Aortic smooth muscle cell (primary cell): ENCODE data around the gene KRTAP27-1. TPM values are rescaled to one million over a fixed set of nuclear protein-coding genes. Genes with fewer than 3 reads are reported as not detected.

Experiments
- total RNA-seq: library from RNA; depleted of rRNA; stranded (reverse); fragments of >200 nt; gene quantifications from 2 replicates; pipeline ENCODE4 v1.2.3, GENCODE V29; 2014

KRTAP27-1 gene, protein sequence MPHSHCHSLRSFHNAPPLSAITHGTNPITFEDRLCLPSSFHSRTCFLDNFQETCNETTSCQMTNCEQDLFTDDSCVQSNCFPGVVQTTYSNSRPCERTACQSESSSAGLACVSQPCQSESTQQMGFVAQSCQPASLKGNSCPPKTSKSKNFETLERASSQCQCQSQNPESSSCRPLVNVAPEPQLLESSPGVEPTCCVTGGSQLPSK
- total RNA-seq: not detected in 2 replicates

DNA sequence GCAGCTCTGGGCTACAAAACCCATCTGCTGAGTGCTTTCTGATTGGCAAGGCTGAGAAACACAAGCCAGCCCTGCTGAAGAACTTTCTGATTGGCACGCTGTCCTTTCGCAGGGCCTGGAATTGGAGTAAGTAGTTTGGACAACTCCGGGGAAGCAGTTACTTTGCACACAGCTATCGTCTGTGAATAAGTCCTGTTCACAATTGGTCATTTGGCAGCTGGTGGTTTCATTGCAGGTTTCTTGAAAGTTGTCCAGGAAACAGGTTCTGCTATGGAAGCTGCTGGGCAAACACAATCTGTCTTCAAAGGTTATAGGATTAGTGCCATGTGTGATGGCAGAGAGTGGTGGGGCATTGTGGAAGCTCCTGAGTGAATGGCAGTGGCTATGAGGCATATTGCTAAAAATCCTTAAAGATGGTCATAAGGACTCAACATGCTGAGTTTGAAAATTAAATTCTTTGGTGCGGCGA lies at the start of gene KRTAP27-1:
TSS of gene KRTAP27-1 (minus strand) at position 419 of the 469 bp plus-strand sequence. CDS start at position 393, 26 bp downstream.

DNA sequence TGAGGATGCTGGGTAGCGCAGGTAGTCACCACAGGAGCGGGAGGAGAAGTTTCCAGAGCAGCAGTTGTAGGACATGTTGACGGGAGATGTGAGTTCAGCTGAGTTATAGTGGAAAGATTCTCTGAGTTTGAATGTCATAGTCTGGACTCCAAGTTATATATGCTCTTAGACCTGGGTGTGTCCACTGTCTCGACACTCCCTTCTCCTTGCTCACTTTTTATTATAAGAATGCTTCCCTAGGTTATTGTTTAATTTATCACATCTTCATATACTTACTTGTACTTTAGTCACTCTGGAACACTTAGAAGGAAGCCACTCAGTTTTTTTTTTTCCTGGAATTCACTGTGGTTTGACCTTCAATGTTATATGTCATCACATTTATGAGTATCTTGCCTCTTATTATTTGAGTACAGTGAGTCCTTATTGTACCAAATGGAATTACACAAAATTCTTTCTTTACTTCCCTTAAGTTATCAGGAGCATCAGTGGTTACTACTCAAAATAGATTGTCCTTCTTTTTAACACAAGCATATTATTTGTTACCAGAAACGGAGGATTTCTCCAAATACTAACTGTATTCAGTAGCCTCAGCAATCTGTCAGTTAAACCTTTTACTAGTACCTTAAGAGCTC lies 34.8 kb upstream of the KRTAP27-1 start, which contains the start of gene KRTAP13-2:
TSS of gene KRTAP13-2 (minus strand) at position 133 of the 632 bp plus-strand sequence. CDS start at position 75, 58 bp downstream.

DNA sequence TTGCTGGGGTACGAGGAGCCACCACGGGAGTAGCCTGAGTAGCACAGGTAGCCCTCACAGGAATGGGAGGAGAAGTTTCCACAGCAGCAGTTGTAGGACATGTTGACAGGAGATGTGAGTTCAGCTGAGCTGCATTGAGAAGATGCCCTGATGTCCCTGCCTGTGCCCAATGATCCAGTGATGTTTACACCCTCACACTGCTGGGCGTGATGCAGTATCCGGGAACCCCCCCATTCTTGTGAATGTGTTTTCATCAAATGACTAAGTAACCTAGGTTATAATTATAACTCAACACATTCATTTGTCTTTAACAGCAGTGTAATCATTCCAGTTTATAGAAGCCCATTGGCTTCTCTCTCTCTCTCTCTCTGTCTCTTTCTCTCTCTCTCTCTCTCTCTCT lies 11.0 kb upstream of the KRTAP27-1 start, which contains the start of gene KRTAP23-1:
TSS of gene KRTAP23-1 (minus strand) at position 101 of the 400 bp plus-strand sequence. CDS start at position 101, 0 bp downstream.

DNA sequence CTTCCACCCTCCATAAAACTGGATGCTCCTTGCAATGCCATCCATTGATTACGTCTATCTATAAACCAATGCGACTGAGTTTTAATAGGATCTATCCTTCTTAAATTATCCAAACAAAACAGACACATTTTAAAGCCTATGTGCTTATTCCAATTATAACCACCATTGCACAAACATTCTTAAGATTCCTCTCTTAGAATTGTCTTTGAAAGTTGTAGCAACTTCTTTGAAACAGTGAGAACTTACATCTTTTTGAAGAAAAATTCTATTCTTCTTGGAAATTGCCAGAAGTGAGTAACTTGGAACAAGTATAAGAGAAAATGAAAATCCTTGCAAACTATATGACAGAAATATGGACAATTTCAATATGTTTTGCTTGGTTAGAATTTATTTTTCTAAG lies 17.3 kb downstream of the KRTAP27-1 start, which contains the start of gene KRTAP26-1:
TSS of gene KRTAP26-1 (minus strand) at position 101 of the 400 bp plus-strand sequence. CDS start 280 bp downstream, outside the sequence.

DNA sequence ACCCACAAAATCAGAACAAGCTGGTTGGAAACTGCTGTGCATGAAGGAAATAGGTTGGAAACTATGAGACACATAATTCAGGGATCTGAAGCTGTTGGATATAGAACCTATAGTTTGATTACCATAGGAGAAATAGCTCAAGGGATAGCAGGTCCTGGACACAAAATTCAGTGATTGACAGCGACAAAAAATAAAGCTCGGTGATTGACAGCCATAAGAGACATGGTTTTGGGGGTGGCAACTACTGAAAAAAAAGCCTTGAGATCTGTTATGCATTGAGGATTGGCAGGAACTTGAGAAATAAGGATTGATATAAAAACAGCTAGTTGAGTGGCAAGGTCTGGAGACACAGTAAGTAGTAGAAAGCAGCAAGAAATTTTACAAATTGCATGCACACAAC lies 48.3 kb downstream of the KRTAP27-1 start, which contains the start of gene KRTAP25-1:
TSS of gene KRTAP25-1 (minus strand) at position 300 of the 400 bp plus-strand sequence. CDS start at position 276, 24 bp downstream.

Other genes with a start within 250 kb of the KRTAP27-1 start
- gene CLDN17, start 170.9 kb downstream of the KRTAP27-1 start, total RNA-seq: not detected in 2 replicates
- not detected in 2 replicates for gene CLDN8, start 121.6 kb downstream of the KRTAP27-1 start, total RNA-seq
- not detected in 2 replicates for gene KRTAP24-1, start 54.7 kb downstream of the KRTAP27-1 start, total RNA-seq
- not detected in 2 replicates for gene KRTAP25-1, start 48.2 kb downstream of the KRTAP27-1 start, total RNA-seq
- gene KRTAP26-1, start 17.4 kb downstream of the KRTAP27-1 start, total RNA-seq: not detected in 2 replicates
- gene KRTAP23-1, start 10.9 kb upstream of the KRTAP27-1 start, total RNA-seq: not detected in 2 replicates
- not detected in 2 replicates for gene KRTAP13-2, start 34.6 kb upstream of the KRTAP27-1 start, total RNA-seq
- not detected in 2 replicates for gene KRTAP13-1, start 58.3 kb upstream of the KRTAP27-1 start, total RNA-seq
- not detected in 2 replicates for gene KRTAP13-3, start 88.2 kb upstream of the KRTAP27-1 start, total RNA-seq
- not detected in 2 replicates for gene KRTAP13-4, start 92.5 kb upstream of the KRTAP27-1 start, total RNA-seq
- not detected in 2 replicates for gene KRTAP15-1, start 102.6 kb upstream of the KRTAP27-1 start, total RNA-seq
- not detected in 2 replicates for gene KRTAP19-1, start 142.7 kb upstream of the KRTAP27-1 start, total RNA-seq
- not detected in 2 replicates for gene KRTAP19-2, start 149.7 kb upstream of the KRTAP27-1 start, total RNA-seq
- gene KRTAP19-3, start 154.3 kb upstream of the KRTAP27-1 start, total RNA-seq: not detected in 2 replicates
- gene KRTAP19-4, start 159.5 kb upstream of the KRTAP27-1 start, total RNA-seq: not detected in 2 replicates
- gene KRTAP19-5, start 164.4 kb upstream of the KRTAP27-1 start, total RNA-seq: not detected in 2 replicates
- not detected in 2 replicates for gene KRTAP19-6, start 204.2 kb upstream of the KRTAP27-1 start, total RNA-seq
- gene KRTAP19-7, start 223.6 kb upstream of the KRTAP27-1 start, total RNA-seq: not detected in 2 replicates